K562 (cell line): Measurements from ENCODE around the gene PRDM4.

Source experiments
- BRF2 ChIP-seq: IDR thresholded peaks from 3 replicates; pipeline ENCODE4 v1.6.1; 2011; ENCODE audit warnings: borderline replicate concordance, mild to moderate bottlenecking; ENCODE audit not compliant: insufficient read length, insufficient read depth
- CEBPB ChIP-seq: fragments of 450-650 bp; IDR thresholded peaks from 2 replicates; pipeline ENCODE4 v1.6.1; 2016; ENCODE audit warnings: missing genetic modification characterization, missing compliant biosample characterization
- CHD4 ChIP-seq: fragments of 200-600 bp; sonication (generic); IDR thresholded peaks from 3 replicates; pipeline ENCODE4 v1.6.1; 2012; ENCODE audit warnings: low read depth, mild to moderate bottlenecking, mixed read lengths, low read length, inconsistent platforms; ENCODE audit not compliant: insufficient read depth, insufficient replicate concordance, poor library complexity, severe bottlenecking
- CTCF ChIP-seq, 3 experiments: IDR thresholded peaks in 2 of 3; conservative IDR thresholded peaks in 1 of 3; 2 replicates each; pipeline ENCODE4 v1.5.1; 2011 to 2012; ENCODE audit warnings: low read length in 3 of 3, mild to moderate bottlenecking in 3 of 3, control low read depth in 2 of 3, improper control_type of control experiment in 1 of 3, inconsistent platforms in 1 of 3, low read depth in 1 of 3, mixed read lengths in 1 of 3, moderate library complexity in 1 of 3; ENCODE audit not compliant: insufficient read depth in 2 of 3
- DEAF1 ChIP-seq: fragments of 450-650 bp; formaldehyde crosslinking; IDR thresholded peaks from 2 replicates; pipeline ENCODE4 v1.4.0; 2020; ENCODE audit warnings: mild to moderate bottlenecking, moderate library complexity
- MAFK ChIP-seq: IDR thresholded peaks from 2 replicates; pipeline ENCODE4 v1.6.1; 2011; ENCODE audit warnings: low read length, improper control_type of control experiment
- MLLT1 ChIP-seq, 2 experiments: fragments of 450-650 bp; IDR thresholded peaks; 2 replicates each; pipeline ENCODE4 v1.6.1; 2016
- NRF1 ChIP-seq, 2 experiments: fragments of 450-650 bp; IDR thresholded peaks in 1 of 2; conservative IDR thresholded peaks in 1 of 2; 2 replicates each; pipeline ENCODE4 v1.6.1; 2014; ENCODE audit warnings: mild to moderate bottlenecking in 2 of 2
- PHB2 ChIP-seq: fragments of 450-650 bp; IDR thresholded peaks from 2 replicates; pipeline ENCODE4 v1.6.1; 2017; ENCODE audit warnings: low read depth

- TF ChIP-seq MLLT1 (IDR thresholded peaks at IDR 0.05) (no peak), CTCF (IDR thresholded peaks at IDR 0.05 in 2 of 3, conservative IDR thresholded peaks at IDR 0.05 in 1 of 3; ENCODE audit: insufficient read depth in 2 of 3, low read depth in 1 of 3, low read length in 3 of 3) (no peak), BRF2 (no peak), PHB2 (no peak), CHD4 (no peak), DEAF1 (CRISPR knock-in tag) (no peak), MAFK (no peak), NRF1 (conservative IDR thresholded peaks at IDR 0.05 in 1 of 2, IDR thresholded peaks at IDR 0.05 in 1 of 2) (no peak), CEBPB (tag) (no peak)
These were observed 76.0 kb downstream of the PRDM4 start for GRCh38 chr12:107684990-107685359.
